ENCODE measurements around the gene SLC2A4RG. TPM values are rescaled to one million over a fixed set of nuclear protein-coding genes. Genes with fewer than 3 reads are reported as not detected.
"Not testable (repeated sequence)": the region's sequence is repeated elsewhere in the genome, so short reads cannot be mapped to it uniquely, and the experiment has no call there.

SLC2A4RG gene
- total RNA-seq, 2 donors from 2014 or later, result 54.0 to 112 TPM

GRCh38 chr20:63768591-63769515, 29.3 kb downstream of the SLC2A4RG start:
- DNase-seq (ENCODE audit: low spot score), result no peak
- intact Hi-C loops (cut with DNase I), result no loop called here

DNA sequence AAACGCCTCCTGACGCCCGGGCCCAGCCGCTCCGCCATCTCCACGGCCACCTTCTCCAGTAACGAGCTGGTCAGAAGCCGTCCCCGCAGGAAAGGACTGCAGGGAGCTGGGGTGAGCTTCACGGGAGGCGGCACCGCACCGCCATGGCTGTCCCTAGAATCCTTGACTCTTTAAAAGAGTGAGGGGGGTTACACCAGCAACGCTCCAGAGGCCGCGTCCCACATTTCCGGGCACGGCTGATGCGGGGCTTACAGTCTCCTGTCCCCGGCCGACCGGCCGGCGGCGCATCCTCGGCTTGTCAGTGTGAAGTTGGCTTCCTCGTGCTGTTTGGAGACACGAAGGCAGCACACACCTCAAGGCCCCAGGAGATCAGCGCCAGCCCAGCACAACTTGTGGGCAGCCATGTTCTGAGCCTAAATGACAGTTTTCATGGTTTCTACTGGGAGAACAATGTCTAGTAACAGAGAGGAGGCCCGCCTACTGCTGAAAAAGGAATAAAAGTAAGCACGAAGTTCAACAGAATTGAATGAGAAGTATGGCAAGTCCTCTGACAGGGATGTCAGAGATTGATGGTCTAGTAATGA, 30.4 kb downstream of the SLC2A4RG start:
- DNase-seq (ENCODE audit: low spot score), result no peak
- intact Hi-C loops (cut with DNase I), result no loop called here

DNA sequence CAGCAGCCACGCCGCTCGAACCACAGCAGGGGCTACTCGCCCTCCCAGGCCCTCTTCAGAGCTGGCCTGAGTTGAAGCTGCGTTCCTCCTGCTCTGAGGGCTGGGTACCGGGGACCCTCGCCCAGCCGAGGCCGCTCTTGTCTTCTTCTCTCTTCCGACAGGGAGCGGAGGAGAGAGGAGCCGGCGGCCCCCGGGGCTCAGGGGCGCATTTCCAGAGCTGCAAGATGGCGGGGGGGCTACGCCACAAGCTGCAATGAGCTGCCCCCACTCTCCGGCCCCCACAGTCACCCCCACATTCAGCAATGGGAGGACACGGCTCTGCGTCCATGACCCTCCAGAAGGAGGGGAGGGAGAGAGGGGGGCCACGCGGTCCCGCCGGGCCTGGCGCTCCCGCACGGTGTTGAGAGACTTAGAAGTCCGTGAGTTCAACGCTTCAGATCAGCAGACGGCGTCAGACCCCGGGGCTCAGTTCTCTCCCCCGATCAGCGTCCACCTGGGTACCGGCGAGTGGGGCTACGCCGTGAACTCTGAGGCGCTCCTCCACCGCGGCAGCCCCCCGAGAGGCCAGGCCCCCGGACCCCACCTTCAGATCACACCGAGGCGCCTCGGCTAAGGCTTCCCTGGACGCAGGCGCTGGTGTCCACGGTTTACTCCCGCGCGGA, 31.6 kb downstream of the SLC2A4RG start:
- no peak for DNase-seq (ENCODE audit: low spot score)
- intact Hi-C loops (cut with DNase I), result no loop called here

DNA sequence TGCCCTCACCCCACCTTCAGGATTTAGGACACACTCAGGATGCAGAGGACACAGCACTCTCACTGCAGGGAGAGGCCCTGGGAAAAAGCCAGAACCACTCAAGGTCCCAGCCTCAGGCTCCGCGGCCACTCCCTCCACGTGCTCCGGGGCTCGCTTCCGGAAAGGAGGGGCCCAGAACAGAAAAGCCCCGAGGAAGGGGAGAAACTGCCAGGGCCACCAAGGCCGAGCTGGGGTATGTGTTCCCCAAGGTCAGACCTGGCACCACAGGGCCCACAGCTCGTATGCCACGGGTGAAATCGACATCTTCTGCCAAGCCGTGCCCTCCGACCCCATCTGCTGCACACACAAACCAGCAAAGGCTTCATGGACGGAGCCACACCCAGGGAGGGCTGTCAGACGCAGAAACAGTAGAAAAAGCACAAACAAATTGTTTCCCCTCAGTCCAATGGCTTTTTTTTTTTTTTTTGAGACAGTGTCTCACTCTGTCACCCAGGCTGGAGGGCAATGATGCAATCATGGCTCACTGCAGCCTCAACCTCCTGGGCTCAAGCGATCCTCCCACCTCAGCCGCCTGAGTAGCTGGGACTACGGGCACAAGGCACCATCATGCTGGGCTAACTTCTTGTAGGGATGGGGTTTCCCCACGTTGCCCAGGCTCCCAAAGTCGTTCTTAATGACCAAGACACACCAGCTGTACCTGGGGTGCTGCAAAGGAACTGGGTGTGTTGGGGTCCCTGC, 33.4 kb downstream of the SLC2A4RG start:
- intact Hi-C loops (cut with DNase I), result no loop called here
- DNase-seq (ENCODE audit: low spot score), result no peak

DNA sequence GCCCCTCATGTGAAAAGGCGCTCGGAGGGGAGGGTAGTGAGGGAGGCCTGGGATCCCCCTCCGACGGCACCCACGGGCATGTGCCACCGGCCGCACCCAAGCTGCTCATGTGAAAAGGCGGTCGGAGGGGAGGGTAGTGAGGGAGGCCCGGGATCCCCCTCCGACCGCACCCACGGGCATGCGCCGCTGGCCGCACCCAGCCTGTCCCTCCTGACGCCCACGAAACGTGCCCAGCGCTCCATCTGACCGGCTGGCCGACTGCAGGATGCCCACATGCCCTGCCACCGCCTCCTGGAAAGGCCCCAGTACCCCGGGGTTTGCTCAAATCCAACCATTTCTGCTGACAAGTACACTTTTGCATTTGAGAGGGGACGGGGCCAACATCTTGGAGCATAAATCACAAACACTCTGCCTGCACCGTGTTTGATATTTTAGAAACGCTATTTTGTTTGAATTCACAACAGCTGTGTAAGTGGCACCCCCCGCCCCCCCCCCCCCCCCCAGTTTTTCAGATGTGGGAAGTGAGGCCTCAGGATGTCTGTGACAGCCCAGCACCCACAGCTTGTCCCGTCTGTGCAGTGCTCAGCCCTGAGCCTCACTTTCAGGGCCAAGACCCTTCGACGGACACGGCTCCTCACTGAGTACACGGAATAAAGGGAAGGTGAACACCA, 34.1 kb downstream of the SLC2A4RG start:
- intact Hi-C loops (cut with DNase I), result no loop called here
- no peak for DNase-seq (ENCODE audit: low spot score)

- intact Hi-C loops (cut with DNase I), result no loop called here
These were observed 34.7 kb downstream of the SLC2A4RG start for GRCh38 chr20:63774306-63774705.

GRCh38 chr20:63775096-63775978, 35.8 kb downstream of the SLC2A4RG start:
- intact Hi-C loops (cut with DNase I), result no loop called here
- no peak for DNase-seq (ENCODE audit: low spot score)

More at GRCh38 chr20:63774306-63774705, 34.7 kb downstream of the SLC2A4RG start:
- DNase-seq (ENCODE audit: low spot score), result no peak

DNA sequence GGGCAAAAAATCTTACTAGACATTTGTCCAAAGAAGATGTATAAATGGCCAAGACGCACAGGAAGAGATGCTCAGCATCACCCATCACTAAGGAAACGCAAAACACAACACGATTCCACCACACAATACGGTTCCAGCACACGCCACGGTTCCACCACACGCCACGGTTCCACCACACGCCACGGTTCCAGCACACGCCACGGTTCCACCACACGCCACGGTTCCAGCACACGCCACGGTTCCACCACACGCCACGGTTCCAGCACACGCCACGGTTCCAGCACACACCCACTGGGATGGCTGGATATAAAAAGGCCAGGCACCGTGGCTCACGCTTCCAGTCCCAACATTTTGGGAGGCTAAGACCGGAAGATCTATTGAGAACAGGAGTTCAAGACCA, 37.3 kb downstream of the SLC2A4RG start:
- intact Hi-C loops (cut with DNase I); DNase-seq (ENCODE audit: low spot score): not testable (repeated sequence)

GRCh38 chr20:63777614-63778013, 38.0 kb downstream of the SLC2A4RG start:
- no peak for DNase-seq (ENCODE audit: low spot score)
- intact Hi-C loops (cut with DNase I), result no loop called here

DNA sequence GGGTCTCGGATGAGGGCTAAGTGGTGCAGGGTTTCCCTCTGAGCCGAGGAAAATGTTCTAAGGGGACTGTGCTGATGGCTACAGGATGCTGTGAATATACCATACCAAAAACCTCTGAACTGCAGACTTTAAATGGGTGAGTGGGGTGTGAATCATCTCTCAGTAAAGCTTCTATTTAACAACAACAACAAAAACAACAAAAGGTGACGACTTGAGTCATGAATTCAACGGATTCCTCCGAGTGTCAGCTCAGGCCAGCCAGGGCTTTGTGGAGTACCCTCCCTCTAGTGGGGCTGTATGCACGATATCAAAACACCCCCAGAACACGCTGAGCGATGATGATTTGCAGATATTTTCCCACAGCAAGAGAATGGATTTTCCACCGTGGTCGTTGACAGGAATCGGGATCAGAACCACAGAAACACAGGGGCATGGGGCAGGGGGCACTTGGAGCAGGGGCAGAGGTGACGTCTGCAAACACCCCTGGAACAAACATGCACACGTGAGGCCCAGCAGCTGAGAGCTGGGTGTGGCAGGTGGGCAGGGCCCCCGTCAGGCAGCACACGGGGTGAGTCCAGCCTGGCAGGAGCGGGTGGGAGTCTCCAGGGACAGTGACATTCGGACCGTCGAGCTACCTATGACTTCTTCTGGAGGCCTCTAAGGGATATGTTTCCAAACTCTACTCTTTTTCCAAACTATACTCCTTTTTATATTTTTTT, 38.6 kb downstream of the SLC2A4RG start:
- intact Hi-C loops (cut with DNase I), result no loop called here
- no peak for DNase-seq (ENCODE audit: low spot score)

DNA sequence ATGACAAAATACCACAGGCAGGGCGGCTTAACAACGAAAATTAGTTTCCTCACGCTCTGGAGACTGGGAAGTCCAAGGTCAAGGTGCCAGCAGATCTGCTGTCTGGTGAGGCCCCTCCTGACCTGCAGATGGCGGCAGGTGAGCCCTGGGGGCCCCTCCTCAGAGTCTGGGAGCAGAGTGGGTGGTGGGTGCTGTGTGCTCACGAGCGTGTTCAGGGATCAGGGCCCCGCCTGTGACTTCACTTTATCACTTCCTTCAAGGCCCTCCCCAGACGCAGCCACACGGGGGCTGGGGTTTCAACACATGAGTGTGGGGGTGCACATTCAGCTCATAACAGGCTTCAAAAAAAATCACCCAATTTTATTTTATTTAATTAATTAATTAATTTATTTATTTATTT, 39.3 kb downstream of the SLC2A4RG start:
- intact Hi-C loops (cut with DNase I), result no loop called here
- no peak for DNase-seq (ENCODE audit: low spot score)

DNA sequence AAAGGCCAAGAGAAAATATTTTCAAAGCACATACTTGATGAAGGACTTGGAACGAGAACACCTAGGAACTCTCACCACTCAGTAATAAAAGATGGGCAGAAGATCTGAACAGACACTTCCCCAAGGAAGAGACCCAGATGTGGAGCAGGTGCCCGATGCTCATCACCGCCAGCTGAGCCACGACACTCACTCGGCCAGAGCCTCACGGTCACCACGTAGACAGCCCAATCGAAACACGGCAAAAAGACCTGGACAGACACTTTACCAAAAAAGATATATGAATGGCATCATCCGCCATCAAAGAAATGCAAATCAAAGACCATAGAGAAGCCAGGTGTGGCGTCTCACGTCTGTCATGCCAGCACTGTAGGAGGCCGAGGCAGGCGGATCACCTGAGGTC, 41.6 kb downstream of the SLC2A4RG start:
- intact Hi-C loops (cut with DNase I), result no loop called here
- DNase-seq (ENCODE audit: low spot score), result no peak

DNA sequence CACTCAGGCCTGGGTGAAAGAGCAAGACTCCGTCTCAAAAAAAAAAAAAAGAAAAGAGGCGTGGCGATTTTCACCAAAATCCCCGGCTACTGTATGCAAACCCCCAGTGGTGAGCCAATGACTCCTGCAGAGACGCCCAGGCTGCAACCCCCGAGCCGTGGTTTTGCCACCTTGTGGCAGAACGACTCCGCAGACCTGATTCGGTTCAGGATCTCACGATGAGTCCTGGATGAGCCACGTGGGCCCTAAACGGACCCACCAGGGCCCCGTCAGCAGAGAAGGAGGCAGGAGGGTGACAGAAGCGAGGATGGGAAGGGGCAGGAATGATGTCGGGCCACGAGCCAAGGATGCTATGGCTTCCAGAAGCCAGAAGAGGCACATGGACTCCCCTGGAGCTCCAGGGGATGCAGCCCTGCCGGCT, 42.5 kb downstream of the SLC2A4RG start:
- intact Hi-C loops (cut with DNase I), result no loop called here

GRCh38 chr20:63782521-63782971, 43.0 kb downstream of the SLC2A4RG start:
- DNase-seq (ENCODE audit: low spot score), result no peak
- intact Hi-C loops (cut with DNase I), result no loop called here

More for the DNA sequence above, 42.5 kb downstream of the SLC2A4RG start:
- no peak for DNase-seq (ENCODE audit: low spot score)

- DNase-seq (ENCODE audit: low spot score), result no peak
- intact Hi-C loops (cut with DNase I), result no loop called here
These were observed 44.4 kb downstream of the SLC2A4RG start for GRCh38 chr20:63783970-63784369.

- DNase-seq (ENCODE audit: low spot score), result no peak
- intact Hi-C loops (cut with DNase I), result loop anchor here in 1 of 2 donors (5.0 kb wide), 1 partner anchor 77 kb away; the partner anchor contains the start of gene ABHD16B
These were observed 46.1 kb downstream of the SLC2A4RG start for GRCh38 chr20:63785691-63786131.

- intact Hi-C loops (cut with DNase I), result loop anchor here in 1 of 2 donors (5.0 kb wide), 1 partner anchor 75 kb away; the partner anchor contains the start of gene ABHD16B
- DNase-seq (ENCODE audit: low spot score), result no peak
These were observed 47.7 kb downstream of the SLC2A4RG start for GRCh38 chr20:63787302-63787701.
